ENCODE results near the gene SEMA4F. TPM values are rescaled to one million over a fixed set of nuclear protein-coding genes. Genes with fewer than 3 reads are reported as not detected.

Gene SEMA4F
- total RNA-seq, 1 experiment from 2014 or later = 7.6 TPM

GRCh38 chr2:74689671-74690070, 35.6 kb downstream of the SEMA4F start:
- POLR2A ChIA-PET = no interaction called here
- no peaks in the 10 kb centered on the region for H3K4me1 Mint-ChIP-seq (ENCODE audit: low read depth, unreplicated experiment)
- no peaks in the 10 kb centered on the region for H3K9me3 Mint-ChIP-seq (ENCODE audit: unreplicated experiment)
- intact Hi-C loops (cut with micrococcal nuclease; ENCODE audit: unreplicated experiment) = loop anchor here (1.0 to 10.0 kb wide), 6 partner anchors 26 to 713 kb away; no protein-coding TSS in a partner anchor
- no peaks in the 10 kb centered on the region for H3K9me3 ChIP-seq
- no TSS peak for BruUV-seq (replicated peaks)
- H3K36me3 ChIP-seq (ENCODE audit: control insufficient read depth, insufficient read depth, low read length) = no peaks in the 10 kb centered on the region
- no peaks in the 10 kb centered on the region for H3K4me1 ChIP-seq
- CTCF ChIA-PET = no interaction called here
- no peak overlapping the region for H3K4me3 ChIP-seq (ENCODE audit: low read depth, low read length)
- H3K27me3 ChIP-seq (replicated peaks; ENCODE audit: control insufficient read depth, insufficient read depth, low read length) = no peaks in the 10 kb centered on the region
- no peaks in the 10 kb centered on the region for H3K27me3 Mint-ChIP-seq (ENCODE audit: insufficient read depth, unreplicated experiment)
- H3K27ac Mint-ChIP-seq (ENCODE audit: unreplicated experiment) = no peak overlapping the region
- no peak for TF ChIP-seq CTCF (IDR thresholded peaks at IDR 0.05; ENCODE audit: insufficient read depth in 1 of 2, low read depth in 1 of 2, low read length in 1 of 2, severe bottlenecking in 1 of 2, unreplicated experiment in 1 of 2)
- H3K4me3 Mint-ChIP-seq (ENCODE audit: unreplicated experiment) = no peak overlapping the region
- no peaks in the 10 kb centered on the region for H3K36me3 Mint-ChIP-seq (ENCODE audit: insufficient read depth, unreplicated experiment)
- no peak for DNase-seq

- Histone ChIP-seq H3K9me3 (no peaks in the 10 kb centered on the region), H3K4me1 (no peaks in the 10 kb centered on the region), H3K27me3 (replicated peaks; ENCODE audit: control insufficient read depth, insufficient read depth, low read length) (no peaks in the 10 kb centered on the region), H3K4me3 (ENCODE audit: low read depth, low read length) (no peak overlapping the region), H3K36me3 (ENCODE audit: control insufficient read depth, insufficient read depth, low read length) (no peaks in the 10 kb centered on the region)
- TF ChIP-seq CTCF (IDR thresholded peaks at IDR 0.05; ENCODE audit: insufficient read depth in 1 of 2, low read depth in 1 of 2, low read length in 1 of 2, severe bottlenecking in 1 of 2, unreplicated experiment in 1 of 2) = peak; percentile 77 to 81
- intact Hi-C loops (cut with micrococcal nuclease; ENCODE audit: unreplicated experiment) = loop anchor here (1.0 to 10.0 kb wide), 6 partner anchors 25 to 712 kb away; no protein-coding TSS in a partner anchor
- BruUV-seq (replicated peaks) = no TSS peak
- H3K4me1 Mint-ChIP-seq (ENCODE audit: low read depth, unreplicated experiment) = no peaks in the 10 kb centered on the region
- CTCF ChIA-PET = interaction anchor here (0.6 to 1.5 kb wide), 16 partner anchors 9 to 509 kb away, joined by 3 to 30 read pairs (median 4); partner anchors contain the start of gene SEMA4F
- no peak overlapping the region for H3K4me3 Mint-ChIP-seq (ENCODE audit: unreplicated experiment)
- peak in 1 of 2 experiments; percentile 66 for DNase-seq
- no peaks in the 10 kb centered on the region for H3K9me3 Mint-ChIP-seq (ENCODE audit: unreplicated experiment)
- no peaks in the 10 kb centered on the region for H3K36me3 Mint-ChIP-seq (ENCODE audit: insufficient read depth, unreplicated experiment)
- POLR2A ChIA-PET = no interaction called here
- H3K27ac Mint-ChIP-seq (ENCODE audit: unreplicated experiment) = no peak overlapping the region
- no peaks in the 10 kb centered on the region for H3K27me3 Mint-ChIP-seq (ENCODE audit: insufficient read depth, unreplicated experiment)
These were observed 36.5 kb downstream of the SEMA4F start for GRCh38 chr2:74690571-74690970.

GRCh38 chr2:74691929-74692328, 37.9 kb downstream of the SEMA4F start:
- CTCF ChIA-PET = interaction anchor here (1.2 to 1.4 kb wide), 2 partner anchors 10 to 185 kb away, joined by 3 read pairs; no protein-coding TSS in a partner anchor
- BruUV-seq (replicated peaks) = no TSS peak
- POLR2A ChIA-PET = no interaction called here

More at GRCh38 chr2:74691929-74692328, 37.9 kb downstream of the SEMA4F start:
- Mint-ChIP-seq H3K27me3 (ENCODE audit: insufficient read depth, unreplicated experiment) (no peaks in the 10 kb centered on the region), H3K27ac (ENCODE audit: unreplicated experiment) (no peak overlapping the region), H3K4me3 (ENCODE audit: unreplicated experiment) (no peak overlapping the region), H3K9me3 (ENCODE audit: unreplicated experiment) (no peaks in the 10 kb centered on the region), H3K36me3 (ENCODE audit: insufficient read depth, unreplicated experiment) (no peaks in the 10 kb centered on the region), H3K4me1 (ENCODE audit: low read depth, unreplicated experiment) (no peaks in the 10 kb centered on the region)
- Histone ChIP-seq H3K4me1 (peaks cover 6% of the 10 kb centered on the region), H3K27me3 (replicated peaks; ENCODE audit: control insufficient read depth, insufficient read depth, low read length) (no peaks in the 10 kb centered on the region), H3K9me3 (no peaks in the 10 kb centered on the region), H3K4me3 (ENCODE audit: low read depth, low read length) (no peak overlapping the region), H3K36me3 (ENCODE audit: control insufficient read depth, insufficient read depth, low read length) (no peaks in the 10 kb centered on the region)
- no peak for DNase-seq
- intact Hi-C loops (cut with micrococcal nuclease; ENCODE audit: unreplicated experiment) = loop anchor here (5.0 to 10.0 kb wide), 2 partner anchors 293 to 710 kb away; no protein-coding TSS in a partner anchor
- TF ChIP-seq CTCF (IDR thresholded peaks at IDR 0.05; ENCODE audit: insufficient read depth in 1 of 2, low read depth in 1 of 2, low read length in 1 of 2, severe bottlenecking in 1 of 2, unreplicated experiment in 1 of 2) = no peak
